Esophagus mucosa (tissue), 1 donor: Measurements from ENCODE around the gene DCST2. TPM values are rescaled to one million over a fixed set of nuclear protein-coding genes. Genes with fewer than 3 reads are reported as not detected.
A peak's percentile ranks its signal among the peaks of the same experiment; 100 is the strongest.

Experiments
- ATAC-seq: fragments of 200-7000 bp; cut with Tn5 transposase; one replicate; pipeline ENCODE4 v1.9.1; 2020
- total RNA-seq: library from RNA; stranded (reverse); gene quantifications from one replicate; pipeline ENCODE4 v1.2.4, GENCODE V29; 2023
- donor health status: DM: yes; HTN: yes; CAD: no.

Gene DCST2
- total RNA-seq, 1 donor from 2014 or later = 1.3 TPM

- ATAC-seq = peak; percentile 27
Measured at GRCh38 chr1:155008015-155008941, 25.3 kb downstream of the DCST2 start.

GRCh38 chr1:155007251-155007828 is 26.2 kb downstream of the DCST2 start:
- no peak for ATAC-seq

GRCh38 chr1:155006601-155007101 is 26.9 kb downstream of the DCST2 start:
- ATAC-seq = no peak

- ATAC-seq = no peak
Measured at GRCh38 chr1:155005076-155006011, 28.2 kb downstream of the DCST2 start.

- ATAC-seq = no peak
Measured at GRCh38 chr1:155004352-155005075, 29.1 kb downstream of the DCST2 start.

- ATAC-seq = no peak
Measured at GRCh38 chr1:155003766-155004351, 29.7 kb downstream of the DCST2 start.

- no peak for ATAC-seq
Measured at GRCh38 chr1:155003227-155003765, 30.3 kb downstream of the DCST2 start.

- no peak for ATAC-seq
Measured at GRCh38 chr1:155002464-155003226, 30.9 kb downstream of the DCST2 start, which contains the start of gene ZBTB7B. Gene ZBTB7B (plus strand): TSS chr1:155002802. CDS start chr1:155014661, 11,859 bp downstream.

- ATAC-seq = peak; percentile 82
Measured at GRCh38 chr1:155001675-155002463, 31.7 kb downstream of the DCST2 start.

GRCh38 chr1:155001425-155001674 is 32.2 kb downstream of the DCST2 start:
- ATAC-seq = no peak

GRCh38 chr1:155000726-155001424 is 32.7 kb downstream of the DCST2 start:
- peak; percentile 79 for ATAC-seq

- ATAC-seq = no peak
Measured at GRCh38 chr1:155000411-155000725, 33.2 kb downstream of the DCST2 start.

GRCh38 chr1:154999571-155000410 is 33.8 kb downstream of the DCST2 start:
- no peak for ATAC-seq

- no peak for ATAC-seq
Measured at GRCh38 chr1:154998818-154999570, 34.6 kb downstream of the DCST2 start.

- no peak for ATAC-seq
Measured at GRCh38 chr1:154998201-154998780, 35.3 kb downstream of the DCST2 start.

- no peak for ATAC-seq
Measured at GRCh38 chr1:154996966-154997701, 36.4 kb downstream of the DCST2 start.
